Left lobe of liver (tissue), 2 donors: ENCODE data around the gene PASK. TPM values are rescaled to one million over a fixed set of nuclear protein-coding genes. Genes with fewer than 3 reads are reported as not detected.

Experiments
- ATAC-seq: fragments of 200-7000 bp; cut with Tn5 transposase; one replicate; pipeline ENCODE4 v1.9.1; 2020; ENCODE audit warnings: mild to moderate bottlenecking, moderate library complexity
- DNase-seq: peaks from one replicate; pipeline ENCODE4 v3.0.0-alpha.2; 2020; ENCODE audit warnings: low spot score
- total RNA-seq: library from RNA; stranded (reverse); gene quantifications from one replicate; pipeline ENCODE4 v1.2.1, GENCODE V29; 2021
- donor health status: DM: no; HTN: no; CAD: no; lungs with moderate emphysema.
- donor health status: DM: no; HTN: yes; CAD: no.

Gene PASK
- total RNA-seq, 1 donor from 2014 or later, result 5.0 TPM

DNA sequence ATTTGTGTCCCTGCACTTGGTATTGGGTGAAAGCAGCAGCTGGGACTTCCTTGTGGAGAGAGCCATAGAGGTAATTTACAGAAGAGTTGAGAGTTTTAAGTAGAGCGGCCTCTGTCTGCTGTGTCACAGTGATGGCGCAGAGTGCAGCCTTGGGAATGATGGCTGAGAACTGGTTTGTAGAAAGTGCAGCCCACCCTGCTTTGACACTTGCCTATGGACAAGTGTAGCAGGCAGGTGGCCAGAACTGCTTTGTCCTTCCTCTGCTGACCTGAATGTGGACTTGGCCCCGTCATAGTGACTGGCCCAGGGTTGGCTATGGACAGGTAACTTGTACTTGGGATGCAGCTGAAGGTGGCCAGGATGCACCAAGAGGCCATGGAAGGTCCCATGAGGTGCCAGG is 32.9 kb upstream of the PASK start:
- DNase-seq (no peak), ATAC-seq (no peak)

- no peak for DNase-seq
- ATAC-seq, result no peak
Observed at GRCh38 chr2:241180495-241180894, 31.2 kb upstream of the PASK start.

DNA sequence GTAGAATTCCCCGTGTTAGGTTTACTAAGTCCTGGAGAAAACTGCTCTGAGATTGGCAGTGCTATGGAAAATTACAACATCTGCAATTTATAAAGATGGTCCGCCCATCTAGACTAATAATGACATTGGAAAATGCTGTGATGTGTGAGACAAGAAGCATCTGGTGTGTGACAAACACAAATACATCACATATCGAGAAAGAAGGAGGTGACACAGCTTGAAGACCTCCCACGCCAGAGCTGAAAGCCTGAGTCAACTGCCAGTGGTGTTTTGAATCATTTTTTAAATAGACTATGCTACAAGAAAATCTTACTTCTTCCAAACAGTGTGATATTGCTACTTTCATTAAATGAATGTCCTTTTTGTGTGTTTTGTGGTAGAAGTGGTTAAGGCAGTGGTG is 30.6 kb upstream of the PASK start:
- no peak for ATAC-seq

DNA sequence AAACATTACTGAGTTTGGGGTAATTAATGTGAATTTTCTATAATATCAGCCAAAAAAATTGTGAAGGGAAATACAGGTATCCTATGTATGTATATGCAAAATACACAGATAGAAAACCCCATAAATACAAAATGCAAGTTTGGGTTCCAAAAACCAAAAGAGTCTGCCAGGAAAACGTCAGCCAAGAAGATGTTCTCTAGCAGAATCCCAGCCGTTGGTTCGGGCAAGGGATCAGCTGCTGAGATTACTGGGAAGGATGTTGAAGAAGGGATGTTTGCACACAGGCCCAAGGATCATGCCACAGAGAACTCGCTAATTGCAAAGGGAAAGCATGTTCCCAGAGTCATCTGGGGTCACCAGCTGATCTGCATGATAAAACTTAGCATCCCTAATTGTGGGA is 29.7 kb upstream of the PASK start:
- no peak for DNase-seq

More for the DNA sequence above, 30.6 kb upstream of the PASK start:
- DNase-seq, result no peak

DNA sequence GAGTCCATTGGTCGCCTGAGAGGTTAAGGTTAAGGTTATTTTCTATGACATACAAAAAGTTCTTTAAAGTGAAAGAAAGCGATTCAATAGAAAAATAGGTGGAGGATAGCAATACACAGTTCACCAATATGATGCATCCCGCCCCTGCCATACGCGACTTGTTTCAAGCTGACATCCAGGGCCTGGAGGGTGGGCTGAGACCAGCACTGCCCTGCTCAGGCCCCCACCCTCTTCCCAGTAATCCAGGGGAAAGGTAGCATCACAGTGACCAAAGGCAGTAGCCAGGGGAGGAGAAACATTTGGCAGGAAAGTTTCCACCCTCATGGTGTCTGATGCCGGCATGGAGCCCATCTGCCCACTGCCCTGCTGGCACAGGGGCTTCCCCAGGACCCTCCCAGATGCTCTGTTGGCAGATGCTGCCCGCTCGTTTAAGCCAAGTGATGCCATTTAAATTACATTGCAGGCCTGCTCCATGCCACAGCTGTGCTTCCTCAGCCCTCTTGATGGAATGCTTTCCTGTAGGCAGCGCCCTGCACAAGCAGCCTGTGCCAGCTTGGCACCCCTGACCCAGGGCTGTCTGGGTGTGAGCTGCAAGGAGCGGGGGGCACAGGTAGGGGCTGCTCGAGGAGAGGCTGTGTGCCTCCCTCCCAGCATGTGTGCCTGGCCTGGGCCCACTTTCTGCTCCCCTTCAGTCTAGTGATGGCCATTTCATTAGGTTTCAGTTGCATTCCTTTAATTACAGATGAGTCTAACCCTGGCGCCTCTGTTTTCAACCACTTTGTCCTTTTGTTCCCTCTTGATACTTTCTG is 28.5 kb upstream of the PASK start:
- DNase-seq, result no peak
- ATAC-seq, result no peak

More for the DNA sequence above, 29.7 kb upstream of the PASK start:
- ATAC-seq, result no peak

GRCh38 chr2:241173557-241173956 is 24.3 kb upstream of the PASK start:
- DNase-seq (no peak), ATAC-seq (no peak)

DNA sequence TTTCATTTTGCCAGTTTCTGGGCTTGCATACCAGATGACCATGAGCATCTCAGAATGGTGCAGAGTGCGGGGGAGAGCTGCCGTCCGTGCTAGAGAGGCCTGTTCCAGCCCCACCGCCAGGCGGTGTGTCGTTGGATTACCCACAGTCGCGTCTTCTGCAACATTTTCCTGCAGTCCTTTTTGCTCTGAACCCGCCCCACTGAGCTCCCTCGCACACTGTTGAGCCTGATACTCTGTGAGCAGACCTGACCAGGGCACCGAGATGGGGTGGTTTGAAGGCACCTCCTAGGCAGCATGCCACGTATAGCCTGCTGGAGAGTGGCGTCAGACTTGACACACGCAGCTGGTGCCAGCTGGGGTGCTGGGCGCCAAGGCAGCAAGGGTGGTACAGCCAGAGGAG is 19.1 kb upstream of the PASK start:
- no peak for DNase-seq
- no peak for ATAC-seq

DNA sequence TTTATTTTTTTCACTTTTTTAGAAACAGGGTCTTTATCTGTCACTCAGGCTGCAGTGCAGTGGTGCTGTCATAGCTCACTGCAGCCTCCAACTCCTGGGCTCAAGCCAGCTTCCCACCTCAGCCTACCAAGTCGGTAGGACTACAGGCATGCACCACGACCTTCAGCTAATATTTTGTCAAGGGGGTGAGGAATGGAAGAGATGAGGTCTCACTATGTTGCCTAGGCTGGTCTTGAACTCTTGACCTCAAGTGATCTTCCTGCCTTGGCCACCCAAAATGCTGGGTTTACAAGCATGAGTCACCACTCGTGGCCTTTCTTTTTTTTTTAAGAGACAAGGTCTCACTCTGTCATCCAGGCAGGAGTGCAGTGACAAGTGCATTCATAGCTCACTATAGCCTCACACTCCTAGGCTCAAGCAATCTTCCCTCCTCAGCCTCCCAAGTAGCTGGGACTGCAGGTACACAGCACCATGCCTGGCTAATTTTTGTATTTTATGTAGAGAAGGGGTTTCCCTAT is 14.4 kb upstream of the PASK start:
- no peak for ATAC-seq
- DNase-seq, result no peak

DNA sequence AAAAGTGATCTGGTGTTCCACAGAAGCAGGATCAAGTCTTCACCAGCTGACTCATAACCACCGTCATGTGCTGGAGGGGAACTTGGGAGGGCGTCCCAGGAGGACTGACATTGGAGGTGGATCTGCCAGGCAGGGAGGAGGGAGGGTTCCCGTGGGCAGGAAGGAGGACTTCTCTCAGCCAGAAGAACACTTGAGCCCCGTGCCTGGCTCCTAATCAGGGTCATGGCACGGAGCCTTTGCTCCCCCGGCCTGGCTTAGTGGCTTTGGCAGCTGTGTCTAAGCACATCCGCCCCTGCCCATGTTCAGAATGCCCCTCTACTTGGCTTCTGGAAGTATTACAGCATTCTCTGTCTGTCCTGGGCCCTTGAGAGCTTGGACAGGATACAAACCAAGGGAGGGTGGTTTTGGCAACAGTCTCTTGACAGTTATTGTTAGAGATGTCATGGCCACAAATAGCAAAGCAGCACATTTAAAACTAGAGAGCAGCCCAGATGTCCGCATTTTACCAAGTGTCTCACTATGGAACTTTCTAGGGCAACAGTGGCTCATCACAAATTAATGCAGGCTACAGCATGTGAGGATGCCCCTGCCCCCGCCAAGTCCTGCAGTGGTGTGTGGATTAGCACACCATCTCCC is 12.5 kb upstream of the PASK start:
- ATAC-seq (peak; percentile 33), DNase-seq (no peak)

DNA sequence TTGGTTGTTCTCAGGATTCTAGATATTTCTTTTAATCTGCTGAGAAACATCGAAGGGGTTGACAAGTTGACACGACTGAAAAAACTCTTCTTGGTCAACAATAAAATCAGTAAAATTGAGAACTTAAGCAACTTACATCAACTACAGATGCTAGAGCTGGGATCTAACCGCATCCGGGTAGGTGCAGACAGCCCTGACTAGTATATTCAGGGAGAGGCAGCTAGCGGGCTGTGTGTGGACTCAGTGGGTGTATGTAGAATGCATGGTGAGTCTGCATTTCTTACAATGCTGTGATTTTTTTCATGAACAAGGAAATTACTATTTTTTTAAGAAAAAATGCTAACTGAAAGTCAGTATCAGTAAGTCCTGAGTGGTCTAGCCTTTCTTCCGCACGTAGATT is 11.0 kb upstream of the PASK start:
- ATAC-seq (no peak), DNase-seq (no peak)

GRCh38 chr2:241159116-241159515 is 9.8 kb upstream of the PASK start:
- ATAC-seq (no peak), DNase-seq (no peak)

DNA sequence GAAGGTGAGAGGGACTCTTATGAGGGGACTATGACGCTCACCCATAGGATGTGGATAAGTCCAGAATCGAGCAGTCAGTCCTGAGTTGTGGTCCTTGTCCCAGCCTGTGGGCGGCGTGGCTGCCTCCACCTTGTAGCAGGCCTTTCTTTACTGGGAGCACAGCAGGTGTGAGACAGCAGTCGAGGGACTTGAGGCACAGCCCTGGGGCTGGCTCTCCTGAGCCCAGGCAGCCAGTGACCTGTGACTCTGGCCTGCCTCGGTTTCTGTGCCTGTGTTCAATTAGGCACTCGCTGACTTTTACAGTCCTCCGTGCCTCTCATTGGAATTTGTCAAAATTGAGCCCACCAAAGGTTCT is 9.3 kb upstream of the PASK start:
- no peak for DNase-seq
- no peak for ATAC-seq

DNA sequence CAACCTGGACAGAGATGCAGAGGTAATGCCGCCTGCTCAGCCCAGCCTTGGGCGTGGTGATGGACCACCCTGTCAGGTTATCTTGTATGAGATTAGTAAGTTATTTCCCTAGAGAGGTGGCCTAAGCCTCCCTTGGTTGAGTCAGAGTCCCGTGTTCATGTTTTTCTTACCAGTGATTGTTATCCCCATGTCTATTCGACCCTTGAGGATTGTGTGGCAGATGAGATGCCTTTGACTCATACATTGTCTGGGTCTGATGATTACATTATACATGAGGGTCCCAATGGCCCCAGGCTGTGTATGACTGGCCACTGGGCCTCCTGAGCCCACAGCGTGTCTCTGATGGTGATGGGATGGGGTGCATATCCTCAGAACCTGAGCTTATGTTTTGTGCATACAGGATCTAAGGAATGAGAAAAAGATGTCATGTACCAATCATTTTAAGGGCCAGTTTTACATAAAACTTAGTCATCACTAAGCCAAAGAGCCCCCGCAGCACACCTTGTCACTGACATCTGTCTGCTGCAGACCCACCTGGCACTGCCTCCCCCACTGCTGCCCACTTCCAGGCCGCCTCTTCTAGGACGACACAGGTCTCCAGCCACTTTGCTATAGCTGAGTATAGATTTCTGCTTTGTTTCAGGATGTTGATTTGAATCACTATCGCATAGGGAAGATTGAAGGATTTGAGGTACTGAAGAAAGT is 8.7 kb upstream of the PASK start:
- ATAC-seq (no peak), DNase-seq (no peak)

DNA sequence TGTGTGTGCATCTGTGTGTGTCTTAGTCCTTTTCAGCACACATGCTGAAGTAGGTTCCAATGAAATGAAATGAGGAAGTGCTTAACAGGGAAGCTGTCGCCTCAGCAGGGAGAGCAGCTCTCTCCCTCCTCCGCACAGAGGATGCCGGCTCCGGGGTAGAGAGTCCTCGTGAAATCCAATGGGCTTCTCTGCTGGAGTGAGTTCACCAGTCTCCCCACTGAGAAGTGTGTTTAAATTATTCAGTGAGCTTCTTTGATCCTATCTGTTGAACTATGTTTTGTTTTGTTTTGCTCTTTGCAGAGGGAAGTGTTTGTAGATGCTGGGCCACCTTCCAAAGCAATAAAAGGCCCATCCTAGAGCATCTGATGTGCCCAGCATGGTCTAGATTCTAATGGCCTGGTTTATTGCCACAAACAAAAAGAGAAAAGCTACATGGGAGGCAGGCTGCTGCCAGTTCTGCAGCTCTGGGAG is 7.7 kb upstream of the PASK start:
- ATAC-seq (no peak), DNase-seq (no peak)

GRCh38 chr2:241155936-241156335 is 6.7 kb upstream of the PASK start:
- no peak for DNase-seq
- no peak for ATAC-seq

DNA sequence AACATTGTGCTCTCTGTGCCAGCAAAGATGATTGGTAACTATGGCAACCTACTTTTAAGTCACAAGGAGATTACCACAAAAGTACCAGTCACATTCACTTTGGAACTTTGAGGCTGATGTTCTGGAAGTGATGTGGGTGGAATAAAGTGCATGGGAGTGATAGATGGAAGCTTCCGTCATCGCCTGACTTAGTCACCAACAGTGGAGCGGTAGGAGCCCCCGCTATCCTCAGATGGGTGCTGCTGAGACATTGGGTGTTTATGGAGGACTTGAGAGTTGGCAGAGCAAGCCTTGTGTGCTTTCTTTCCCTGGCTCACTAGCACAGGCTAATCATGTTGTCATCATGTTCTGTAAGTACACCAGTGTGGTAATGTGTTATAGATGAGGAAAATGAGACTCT is 5.6 kb upstream of the PASK start:
- ATAC-seq (no peak), DNase-seq (no peak)

DNA sequence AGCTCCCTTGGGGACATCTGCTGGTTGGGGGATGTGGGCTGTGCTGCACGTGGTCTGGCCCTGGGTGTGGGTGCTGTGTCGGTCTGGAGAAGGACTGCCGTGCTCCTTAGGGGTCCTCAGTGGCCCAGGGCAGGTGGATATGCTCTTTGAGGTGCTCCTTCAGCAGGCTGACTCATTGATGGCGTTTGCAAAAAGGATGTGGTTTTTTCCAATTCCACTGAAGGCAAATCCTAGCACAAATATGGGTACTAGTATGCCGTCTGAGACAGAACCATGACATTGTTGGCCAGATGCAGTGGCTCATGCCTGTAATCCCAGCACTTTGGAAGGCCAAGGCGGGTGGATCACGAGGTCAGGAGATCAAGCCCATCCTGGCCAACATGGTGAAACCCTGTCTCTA is 4.3 kb upstream of the PASK start:
- DNase-seq (no peak), ATAC-seq (no peak)

- ATAC-seq (no peak), DNase-seq (no peak)
Observed at GRCh38 chr2:241151934-241152660, 2.8 kb upstream of the PASK start.

DNA sequence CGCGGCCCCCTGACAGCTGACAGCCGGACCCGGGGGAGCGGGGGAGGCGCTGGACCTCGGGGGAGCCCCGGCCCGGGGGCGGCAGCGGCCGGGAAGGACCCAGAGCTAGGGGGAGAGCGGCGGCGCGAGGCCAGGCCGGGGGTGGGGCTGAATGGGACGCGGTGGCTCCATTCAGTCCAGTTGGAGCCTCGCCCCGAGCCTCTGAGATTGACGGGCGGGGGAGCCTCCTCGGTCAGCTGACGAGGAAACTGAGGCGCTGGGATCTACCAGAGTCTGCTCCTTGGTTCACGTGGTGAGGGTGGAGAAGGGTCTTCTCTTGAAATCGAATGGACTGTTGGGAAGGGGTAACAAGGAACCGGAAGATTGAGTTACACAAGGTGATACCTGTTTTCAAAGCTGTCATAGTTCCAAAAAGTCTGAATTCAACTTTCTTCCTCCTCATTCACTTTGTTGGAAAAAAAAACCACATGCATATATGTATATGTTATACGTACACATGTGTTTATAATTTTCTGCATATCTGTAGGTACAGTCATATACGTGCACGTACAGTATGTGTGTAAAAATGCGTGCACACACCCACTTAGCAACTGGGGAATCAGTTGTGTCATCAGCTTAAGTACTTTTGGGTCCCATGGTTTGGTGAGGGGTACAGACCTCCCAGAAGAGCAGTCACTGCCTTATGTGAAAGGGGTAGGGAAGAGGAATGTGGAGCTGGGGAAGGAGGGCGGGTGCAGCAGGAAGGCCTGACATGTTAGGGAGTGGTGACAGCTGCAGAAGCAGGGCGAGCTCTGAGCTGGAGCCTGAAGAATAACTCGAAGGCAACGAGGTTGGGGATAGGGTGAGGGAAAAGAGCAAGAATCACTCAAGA is 1.6 kb upstream of the PASK start:
- ATAC-seq (peak; percentile 9), DNase-seq (no peak)
